ENCODE results near the gene TNFSF12.
A peak's percentile ranks its signal among the peaks of the same experiment; 100 is the strongest.

TNFSF12 gene

DNA sequence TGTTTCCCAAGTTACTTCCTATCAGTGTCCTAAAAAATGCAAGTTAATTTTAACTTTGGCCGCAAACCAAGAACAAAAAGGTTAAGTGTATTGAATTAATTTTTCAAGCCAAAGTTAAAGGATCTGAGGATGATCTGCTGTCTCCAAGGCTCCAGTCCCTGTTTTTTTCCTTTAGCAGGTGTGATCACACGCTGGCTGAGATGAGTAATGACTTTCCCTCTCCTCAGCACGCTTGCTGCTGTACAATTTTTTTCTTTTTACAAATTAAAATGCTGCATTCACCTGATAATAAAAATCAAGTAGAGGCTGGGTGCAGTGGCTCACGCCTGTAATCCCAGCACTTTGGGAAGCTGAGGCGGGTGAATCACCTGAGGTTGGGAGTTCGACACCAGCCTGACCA, 3.9 kb upstream of the TNFSF12 start:
- DNase-seq (ENCODE audit: low spot score), result no peak

DNA sequence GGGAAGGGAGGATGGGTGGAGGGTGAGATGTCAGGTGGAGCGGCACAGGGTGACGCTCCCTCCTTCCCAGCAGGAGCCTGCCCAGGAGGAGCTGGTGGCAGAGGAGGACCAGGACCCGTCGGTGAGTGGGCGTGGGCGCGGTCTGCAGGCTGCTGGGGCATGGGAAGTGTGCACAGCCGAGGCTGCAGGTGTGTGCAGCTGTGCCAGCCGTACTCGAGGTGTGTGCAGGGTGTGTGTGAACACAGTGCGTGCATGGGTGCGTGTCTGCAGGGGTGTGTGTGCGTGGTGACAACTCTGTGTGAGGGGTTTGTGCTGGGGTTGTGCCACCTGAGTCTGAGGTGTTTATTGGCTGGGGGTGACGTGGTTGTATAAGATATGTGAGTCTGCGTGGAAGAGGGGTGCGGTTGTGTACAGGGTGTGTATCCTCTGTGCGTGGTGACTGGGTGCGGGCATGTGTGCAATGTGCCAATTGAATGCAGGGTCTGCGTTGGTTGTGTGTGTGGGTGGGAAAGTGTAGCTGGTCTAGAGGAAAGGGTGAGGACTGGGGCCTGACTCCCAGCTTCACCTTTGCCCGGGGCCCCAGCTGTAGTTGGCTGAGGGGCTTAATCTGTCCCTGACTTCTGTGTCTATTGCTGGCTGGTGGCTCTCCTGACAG, 670 bp downstream of the TNFSF12 start:
- DNase-seq (ENCODE audit: low spot score), result no peak

DNA sequence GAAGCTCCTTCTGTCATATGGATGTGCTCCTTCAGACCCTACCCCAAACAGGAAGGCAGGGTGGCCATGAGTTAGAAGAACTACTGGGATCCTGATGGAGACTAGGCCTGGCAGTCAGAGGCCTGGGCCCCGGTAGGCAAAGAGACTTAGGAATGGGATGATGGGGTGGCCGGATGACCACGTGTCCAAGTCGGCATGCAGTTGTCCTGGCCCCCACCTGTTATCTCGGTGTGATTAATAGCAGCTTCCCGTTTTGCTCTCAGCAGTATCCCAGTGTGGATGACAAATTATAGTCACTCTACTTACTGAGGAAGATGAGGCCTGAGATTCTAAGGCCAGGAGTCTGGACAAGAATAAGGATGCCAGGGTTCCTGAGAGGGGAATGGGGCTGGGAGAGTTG, 1.5 kb downstream of the TNFSF12 start:
- DNase-seq (ENCODE audit: low spot score), result no peak

DNA sequence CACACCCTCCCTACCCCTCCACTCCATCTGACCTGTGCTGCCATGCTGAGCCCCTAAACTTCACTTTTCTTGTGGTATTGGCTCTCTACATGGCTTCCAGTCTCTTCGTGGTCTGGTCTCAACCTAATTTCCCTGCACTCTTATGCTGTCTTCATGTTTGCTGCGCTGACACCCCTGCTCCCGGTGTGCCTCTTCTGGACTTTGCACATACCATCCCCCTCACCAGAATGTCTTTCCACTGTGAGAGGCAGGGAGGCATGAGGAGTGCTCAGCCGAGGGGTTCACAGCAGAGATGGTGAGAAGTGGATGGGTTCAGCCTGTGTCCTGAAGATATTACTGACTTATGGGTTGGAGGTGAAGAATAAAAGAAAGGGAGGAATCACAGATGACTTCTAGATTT, 2.5 kb downstream of the TNFSF12 start:
- no peak for DNase-seq (ENCODE audit: low spot score)

DNA sequence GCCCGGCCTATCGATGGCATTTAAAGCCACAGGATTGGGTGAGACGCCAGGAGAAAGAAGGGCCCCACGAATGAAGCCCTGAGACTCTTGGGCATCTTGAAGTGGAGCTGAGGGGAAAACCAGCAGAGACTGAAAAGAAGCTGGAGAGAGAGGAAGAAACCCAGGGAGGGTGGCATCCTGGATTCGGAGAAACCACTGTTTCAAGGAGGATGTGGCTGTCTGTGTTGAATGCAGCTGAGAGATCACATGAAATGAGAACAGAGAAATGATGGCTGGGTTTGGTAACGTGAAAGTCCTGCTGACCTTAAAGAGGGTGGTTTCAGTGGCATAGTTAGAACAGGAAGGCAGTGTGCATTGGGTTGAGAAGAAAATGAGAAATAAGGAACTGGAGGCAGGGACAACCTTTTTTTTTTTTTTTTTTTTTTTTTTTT, 3.8 kb downstream of the TNFSF12 start:
- DNase-seq (ENCODE audit: low spot score), result no peak

DNA sequence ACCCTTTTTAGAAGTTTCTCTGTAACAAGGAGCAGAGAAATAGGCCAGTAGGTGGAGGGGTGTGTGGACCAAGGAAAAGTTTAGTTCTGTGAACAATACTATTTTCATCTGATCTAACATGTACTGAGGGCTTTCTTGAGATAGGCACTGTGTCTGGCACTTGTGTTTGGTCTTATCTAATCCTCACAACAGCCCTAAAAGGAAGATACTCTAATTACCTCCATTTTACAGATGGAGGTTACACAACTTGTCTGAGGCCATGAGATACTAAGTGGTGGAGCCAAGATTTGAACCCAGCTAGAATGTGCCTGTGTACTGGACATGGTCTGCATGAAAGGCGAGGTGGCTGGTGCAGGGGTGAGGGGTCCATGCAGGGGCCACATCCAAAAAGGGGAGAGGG, 4.5 kb downstream of the TNFSF12 start:
- DNase-seq (ENCODE audit: low spot score), result no peak

DNA sequence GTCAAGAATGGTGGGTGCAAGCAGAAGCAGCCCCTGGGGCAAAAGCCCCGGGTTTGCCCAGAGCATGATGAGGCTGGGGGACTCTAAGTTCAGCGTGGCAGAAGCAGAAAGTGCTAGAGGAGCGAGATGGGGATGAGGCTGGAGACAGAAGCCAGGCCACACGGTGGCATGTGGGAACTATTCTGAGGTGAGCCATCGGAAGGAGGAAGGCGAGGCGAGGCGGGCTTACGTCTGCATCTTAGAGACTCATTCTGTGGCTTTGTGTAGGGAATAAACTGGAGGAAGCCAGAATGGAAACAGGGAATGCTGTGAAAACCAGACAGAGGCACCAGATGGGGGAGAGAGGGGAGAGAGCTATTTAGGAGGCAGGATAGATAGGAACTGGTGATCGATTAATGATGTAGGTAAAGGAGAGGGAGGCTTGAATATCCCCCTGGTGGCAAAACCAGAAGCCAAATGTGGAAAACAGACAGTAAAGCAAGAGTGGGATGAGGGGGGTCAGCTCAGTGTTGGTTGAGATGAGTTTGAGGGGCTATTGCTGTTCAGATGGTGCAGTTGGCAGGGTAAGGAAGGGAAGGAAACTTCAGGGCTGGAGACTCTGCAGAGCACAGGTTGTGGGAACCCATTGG, 6.6 kb downstream of the TNFSF12 start:
- DNase-seq (ENCODE audit: low spot score), result no peak

DNA sequence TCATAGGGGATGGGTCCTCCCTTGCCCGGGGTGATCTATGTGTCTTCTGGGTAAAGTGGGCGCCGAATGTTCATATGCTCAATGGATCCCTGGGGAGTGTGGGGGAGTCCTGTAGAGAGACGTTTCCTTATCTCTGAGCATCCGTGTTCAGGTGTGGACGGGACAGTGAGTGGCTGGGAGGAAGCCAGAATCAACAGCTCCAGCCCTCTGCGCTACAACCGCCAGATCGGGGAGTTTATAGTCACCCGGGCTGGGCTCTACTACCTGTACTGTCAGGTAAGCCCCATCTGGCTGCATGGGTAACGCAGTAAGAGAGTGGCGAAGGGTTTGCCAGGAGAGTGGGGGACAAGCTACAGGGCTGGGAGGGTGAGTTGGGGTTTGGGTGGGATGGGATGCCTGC, 7.8 kb downstream of the TNFSF12 start:
- DNase-seq (ENCODE audit: low spot score), result no peak

DNA sequence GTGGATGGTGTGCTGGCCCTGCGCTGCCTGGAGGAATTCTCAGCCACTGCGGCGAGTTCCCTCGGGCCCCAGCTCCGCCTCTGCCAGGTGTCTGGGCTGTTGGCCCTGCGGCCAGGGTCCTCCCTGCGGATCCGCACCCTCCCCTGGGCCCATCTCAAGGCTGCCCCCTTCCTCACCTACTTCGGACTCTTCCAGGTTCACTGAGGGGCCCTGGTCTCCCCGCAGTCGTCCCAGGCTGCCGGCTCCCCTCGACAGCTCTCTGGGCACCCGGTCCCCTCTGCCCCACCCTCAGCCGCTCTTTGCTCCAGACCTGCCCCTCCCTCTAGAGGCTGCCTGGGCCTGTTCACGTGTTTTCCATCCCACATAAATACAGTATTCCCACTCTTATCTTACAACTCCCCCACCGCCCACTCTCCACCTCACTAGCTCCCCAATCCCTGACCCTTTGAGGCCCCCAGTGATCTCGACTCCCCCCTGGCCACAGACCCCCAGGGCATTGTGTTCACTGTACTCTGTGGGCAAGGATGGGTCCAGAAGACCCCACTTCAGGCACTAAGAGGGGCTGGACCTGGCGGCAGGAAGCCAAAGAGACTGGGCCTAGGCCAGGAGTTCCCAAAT, 8.4 kb downstream of the TNFSF12 start:
- no peak for DNase-seq (ENCODE audit: low spot score)

DNA sequence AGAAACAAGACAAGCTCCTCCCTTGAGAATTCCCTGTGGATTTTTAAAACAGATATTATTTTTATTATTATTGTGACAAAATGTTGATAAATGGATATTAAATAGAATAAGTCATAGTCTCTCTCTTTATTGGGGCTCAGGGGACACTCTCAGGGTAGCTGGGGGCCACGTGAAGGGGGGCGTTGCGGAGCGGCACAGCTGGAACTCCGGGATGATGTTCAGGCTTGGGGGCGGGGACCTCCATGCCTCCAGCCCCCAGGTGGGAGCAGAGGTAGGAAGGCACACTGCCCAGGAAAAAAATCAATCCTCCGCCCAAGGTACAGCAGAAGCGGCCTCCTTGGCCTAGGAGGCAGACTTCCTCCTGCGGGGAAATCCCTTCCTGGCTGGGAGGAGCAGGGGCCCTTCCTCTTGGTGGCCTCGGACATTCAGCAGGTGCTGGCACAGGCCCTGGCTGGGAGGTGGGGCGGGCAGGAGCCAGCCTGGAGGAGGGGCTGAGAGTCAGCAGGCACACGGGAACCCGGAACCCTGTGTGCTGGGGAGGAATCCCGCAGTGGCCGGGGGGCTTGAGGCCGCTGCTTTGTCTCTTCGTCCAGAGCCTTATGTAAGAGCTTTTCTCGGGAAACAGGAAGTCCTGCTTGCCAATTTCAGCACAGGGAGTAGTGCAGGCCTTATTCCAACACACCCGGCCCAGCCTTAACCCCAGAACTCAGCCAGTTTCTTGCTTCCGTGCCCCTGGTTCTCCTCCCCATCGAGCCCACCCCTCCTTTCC, 9.1 kb downstream of the TNFSF12 start:
- peak; percentile 89 for DNase-seq (ENCODE audit: low spot score)

DNA sequence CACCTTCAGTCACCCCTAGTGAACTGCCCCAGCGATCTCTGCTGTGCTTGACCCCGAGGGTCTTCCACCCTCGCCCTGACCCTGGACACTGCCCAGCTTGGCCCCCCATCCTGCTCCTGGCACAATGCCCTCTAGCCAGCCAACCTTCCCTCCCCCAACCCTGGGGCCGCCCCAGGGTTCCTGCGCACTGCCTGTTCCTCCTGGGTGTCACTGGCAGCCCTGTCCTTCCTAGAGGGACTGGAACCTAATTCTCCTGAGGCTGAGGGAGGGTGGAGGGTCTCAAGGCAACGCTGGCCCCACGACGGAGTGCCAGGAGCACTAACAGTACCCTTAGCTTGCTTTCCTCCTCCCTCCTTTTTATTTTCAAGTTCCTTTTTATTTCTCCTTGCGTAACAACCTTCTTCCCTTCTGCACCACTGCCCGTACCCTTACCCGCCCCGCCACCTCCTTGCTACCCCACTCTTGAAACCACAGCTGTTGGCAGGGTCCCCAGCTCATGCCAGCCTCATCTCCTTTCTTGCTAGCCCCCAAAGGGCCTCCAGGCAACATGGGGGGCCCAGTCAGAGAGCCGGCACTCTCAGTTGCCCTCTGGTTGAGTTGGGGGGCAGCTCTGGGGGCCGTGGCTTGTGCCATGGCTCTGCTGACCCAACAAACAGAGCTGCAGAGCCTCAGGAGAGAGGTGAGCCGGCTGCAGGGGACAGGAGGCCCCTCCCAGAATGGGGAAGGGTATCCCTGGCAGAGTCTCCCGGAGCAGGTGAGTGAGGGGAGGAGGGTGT, 9.9 kb downstream of the TNFSF12 start, which contains the start of gene TNFSF13:
TSS of gene TNFSF13 (plus strand) at position 207 of the 776 bp plus-strand sequence. CDS start at position 497, 290 bp downstream.
- DNase-seq (ENCODE audit: low spot score), result no peak

DNA sequence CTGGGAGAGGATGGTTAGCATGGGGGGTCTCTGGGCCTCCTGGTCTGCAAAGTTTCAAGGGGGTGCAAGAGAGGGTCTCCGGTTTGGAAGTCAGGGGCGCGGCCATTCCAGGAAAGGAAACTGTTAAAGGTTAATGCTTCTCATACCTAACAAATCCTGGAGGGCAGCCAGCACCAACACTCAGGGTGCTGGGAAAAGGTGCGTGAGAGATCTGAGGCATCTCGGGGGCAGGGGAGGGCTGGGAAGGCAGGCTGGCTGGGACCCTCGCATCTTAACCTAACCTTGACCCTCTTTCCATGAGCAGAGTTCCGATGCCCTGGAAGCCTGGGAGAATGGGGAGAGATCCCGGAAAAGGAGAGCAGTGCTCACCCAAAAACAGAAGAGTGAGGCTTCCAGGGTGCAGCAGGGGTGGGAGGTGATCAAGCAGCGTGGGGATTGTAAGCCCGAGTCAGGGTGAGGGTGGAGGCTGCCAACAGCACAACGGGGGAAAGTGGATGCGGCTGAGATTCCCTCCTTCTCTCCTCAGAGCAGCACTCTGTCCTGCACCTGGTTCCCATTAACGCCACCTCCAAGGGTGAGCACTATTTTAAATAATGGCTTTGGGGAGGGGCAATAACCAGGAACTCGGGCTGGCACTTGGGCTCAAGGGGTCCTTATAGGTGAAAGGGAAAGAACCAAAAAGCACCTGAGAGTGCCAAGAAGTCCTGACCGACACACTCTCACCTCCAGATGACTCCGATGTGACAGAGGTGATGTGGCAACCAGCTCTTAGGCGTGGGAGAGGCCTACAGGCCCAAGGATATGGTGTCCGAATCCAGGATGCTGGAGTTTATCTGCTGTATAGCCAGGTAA, 10.7 kb downstream of the TNFSF12 start:
- no peak for DNase-seq (ENCODE audit: low spot score)

DNA sequence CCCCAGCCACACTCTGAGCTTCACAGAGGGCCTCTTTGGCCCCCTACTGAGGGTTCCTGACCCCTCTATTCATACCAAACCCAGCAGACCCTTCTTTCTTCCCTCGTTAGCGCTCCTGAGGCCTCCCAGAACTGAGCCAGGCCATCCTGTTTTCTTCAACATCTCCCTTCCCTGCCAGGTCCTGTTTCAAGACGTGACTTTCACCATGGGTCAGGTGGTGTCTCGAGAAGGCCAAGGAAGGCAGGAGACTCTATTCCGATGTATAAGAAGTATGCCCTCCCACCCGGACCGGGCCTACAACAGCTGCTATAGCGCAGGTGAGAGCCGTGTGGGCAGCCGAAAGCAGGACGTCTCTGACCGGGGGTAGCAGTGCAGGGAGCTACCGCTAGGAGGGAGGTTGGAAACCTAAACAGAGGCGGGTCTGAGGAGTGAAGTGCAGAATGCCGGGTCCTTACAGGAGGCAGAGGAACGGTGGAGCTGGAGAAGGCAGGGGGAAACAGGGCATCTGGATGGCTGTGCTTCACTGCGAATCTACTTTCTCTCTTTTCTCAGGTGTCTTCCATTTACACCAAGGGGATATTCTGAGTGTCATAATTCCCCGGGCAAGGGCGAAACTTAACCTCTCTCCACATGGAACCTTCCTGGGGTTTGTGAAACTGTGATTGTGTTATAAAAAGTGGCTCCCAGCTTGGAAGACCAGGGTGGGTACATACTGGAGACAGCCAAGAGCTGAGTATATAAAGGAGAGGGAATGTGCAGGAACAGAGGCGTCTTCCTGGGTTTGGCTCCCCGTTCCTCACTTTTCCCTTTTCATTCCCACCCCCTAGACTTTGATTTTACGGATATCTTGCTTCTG, 11.5 kb downstream of the TNFSF12 start:
- no peak for DNase-seq (ENCODE audit: low spot score)

DNA sequence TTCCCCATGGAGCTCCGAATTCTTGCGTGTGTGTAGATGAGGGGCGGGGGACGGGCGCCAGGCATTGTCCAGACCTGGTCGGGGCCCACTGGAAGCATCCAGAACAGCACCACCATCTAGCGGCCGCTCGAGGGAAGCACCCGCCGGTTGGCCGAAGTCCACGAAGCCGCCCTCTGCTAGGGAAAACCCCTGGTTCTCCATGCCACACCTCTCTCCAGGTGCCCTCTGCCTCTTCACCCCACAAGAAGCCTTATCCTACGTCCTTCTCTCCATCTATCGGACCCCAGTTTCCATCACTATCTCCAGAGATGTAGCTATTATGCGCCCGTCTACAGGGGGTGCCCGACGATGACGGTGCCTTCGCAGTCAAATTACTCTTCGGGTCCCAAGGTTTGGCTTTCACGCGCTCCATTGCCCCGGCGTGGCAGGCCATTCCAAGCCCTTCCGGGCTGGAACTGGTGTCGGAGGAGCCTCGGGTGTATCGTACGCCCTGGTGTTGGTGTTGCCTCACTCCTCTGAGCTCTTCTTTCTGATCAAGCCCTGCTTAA, 12.2 kb downstream of the TNFSF12 start:
- peak; percentile 92 for DNase-seq (ENCODE audit: low spot score)

DNA sequence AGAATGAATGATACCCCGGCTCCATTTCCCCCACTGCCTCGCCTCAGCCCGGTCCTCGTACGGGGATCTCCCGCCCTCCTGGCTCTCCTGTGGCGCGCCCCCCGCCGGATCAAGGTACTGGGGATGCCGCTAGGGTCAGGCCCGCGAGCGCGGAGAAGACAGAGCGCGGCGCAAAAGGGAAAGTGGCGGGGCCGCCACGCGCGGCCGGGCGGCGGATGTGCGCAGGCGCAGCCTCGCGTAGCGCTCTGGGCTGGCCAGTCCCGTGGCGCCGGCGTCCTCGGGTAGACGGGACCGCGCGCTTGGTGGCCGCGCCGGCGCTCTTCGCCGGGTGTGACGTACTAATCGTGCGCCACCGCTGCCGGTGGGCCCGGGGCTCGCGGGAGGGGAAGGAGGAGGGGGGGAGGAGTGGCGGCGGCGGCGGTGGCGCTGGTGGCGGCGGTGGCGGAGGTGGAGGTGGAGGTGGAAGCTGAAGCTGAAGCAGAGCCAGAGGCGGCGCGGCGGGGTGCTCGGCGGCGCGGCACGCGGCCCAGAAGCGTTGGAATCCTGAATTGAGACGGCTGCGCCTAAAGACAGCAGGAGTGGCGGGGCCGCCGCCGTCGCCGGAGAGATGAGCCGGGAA, 12.8 kb downstream of the TNFSF12 start, which contains the start of gene SENP3:
TSS of gene SENP3 (plus strand) at position 331 of the 619 bp plus-strand sequence. CDS start 1,158 bp downstream, outside the sequence.
- peak; percentile 94 for DNase-seq (ENCODE audit: low spot score)

DNA sequence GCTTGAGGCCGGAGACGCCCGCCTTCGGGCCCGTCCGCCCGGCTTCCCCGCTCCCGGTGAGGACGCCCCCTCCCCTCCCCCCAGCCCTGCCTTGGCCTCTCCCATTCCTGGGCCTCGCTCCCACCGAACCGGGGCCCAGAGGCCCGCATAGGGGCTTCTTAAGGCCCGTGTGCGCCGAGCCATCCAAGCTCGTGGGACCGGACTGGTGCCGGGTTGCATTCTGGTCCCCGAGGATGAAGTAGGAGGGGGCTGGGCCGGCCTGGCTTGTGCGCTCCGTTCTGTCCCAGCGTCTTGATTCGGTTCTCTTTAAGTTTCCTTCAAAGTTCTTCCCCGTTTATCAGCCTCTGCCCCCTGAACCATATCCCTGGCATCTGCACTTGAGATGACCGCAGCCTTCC, 13.3 kb downstream of the TNFSF12 start:
- no peak for DNase-seq (ENCODE audit: low spot score)

DNA sequence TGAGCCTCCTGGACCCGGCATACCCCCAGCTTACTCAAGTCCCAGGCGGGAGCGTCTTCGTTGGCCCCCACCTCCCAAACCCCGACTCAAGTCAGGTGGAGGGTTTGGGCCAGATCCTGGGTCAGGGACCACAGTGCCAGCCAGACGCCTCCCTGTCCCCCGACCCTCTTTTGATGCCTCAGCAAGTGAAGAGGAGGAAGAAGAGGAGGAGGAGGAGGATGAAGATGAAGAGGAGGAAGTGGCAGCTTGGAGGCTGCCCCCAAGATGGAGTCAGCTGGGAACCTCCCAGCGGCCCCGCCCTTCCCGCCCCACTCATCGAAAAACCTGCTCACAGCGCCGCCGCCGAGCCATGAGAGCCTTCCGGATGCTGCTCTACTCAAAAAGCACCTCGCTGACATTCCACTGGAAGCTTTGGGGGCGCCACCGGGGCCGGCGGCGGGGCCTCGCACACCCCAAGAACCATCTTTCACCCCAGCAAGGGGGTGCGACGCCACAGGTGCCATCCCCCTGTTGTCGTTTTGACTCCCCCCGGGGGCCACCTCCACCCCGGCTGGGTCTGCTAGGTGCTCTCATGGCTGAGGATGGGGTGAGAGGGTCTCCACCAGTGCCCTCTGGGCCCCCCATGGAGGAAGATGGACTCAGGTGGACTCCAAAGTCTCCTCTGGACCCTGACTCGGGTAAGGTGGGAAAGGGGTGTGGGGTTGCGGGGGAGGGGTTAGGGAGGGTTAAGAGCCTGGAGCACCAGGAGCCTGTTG, 14.4 kb downstream of the TNFSF12 start:
- no peak for DNase-seq (ENCODE audit: low spot score)

DNA sequence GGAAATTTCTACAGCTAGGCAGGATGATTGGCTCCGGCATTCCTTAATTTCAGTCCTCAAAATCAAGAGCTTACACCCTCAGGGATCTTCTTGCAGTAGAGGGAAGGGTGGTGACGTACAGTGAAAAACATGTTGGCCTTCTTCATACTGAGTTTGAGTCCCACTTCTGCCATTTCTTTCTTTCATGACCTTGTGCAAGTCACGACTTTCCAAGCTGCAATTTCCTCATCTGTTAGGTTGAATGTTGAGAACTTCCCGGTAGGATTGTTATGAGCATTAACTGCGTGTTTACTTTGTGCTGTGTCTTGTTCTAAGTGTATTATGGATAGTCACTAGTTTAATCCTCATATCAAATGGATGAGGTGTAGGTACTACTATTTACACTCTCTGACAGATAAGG, 20.7 kb downstream of the TNFSF12 start:
- no peak for DNase-seq (ENCODE audit: low spot score)

All from left forelimb (tissue), 1 donor.